HepG2 (cell line): Measurements from ENCODE around the gene MXRA7. TPM values are rescaled to one million over a fixed set of nuclear protein-coding genes. Genes with fewer than 3 reads are reported as not detected.

Source experiments
- ATAC-seq: fragments of 200-7000 bp; cut with Tn5 transposase; 3 replicates; pipeline ENCODE4 v1.9.1; 2020; ENCODE audit warnings: mild to moderate bottlenecking, moderate library complexity
- BruUV-seq: library from RNA; stranded (reverse); fragments of 400-500 nt; replicated peaks from 2 replicates; lab custom pipeline; 2021; lab: Mats Ljungman, UMichigan
- CTCF ChIA-PET: fragments of 300-600 bp; formaldehyde crosslinking; extraction: SDS; loops from one replicate; lab custom pipeline; 2021; ENCODE audit warnings: low total read pairs, inconsistent platforms, low intra/inter-chr PET ratio; lab: Yijun Ruan, JAX
- POLR2A ChIA-PET: fragments of 350-600 bp; sonication (Branson Sonifier 250); formaldehyde crosslinking; loops from one replicate; lab custom pipeline; 2020; ENCODE audit warnings: antibody characterized with exemption, inconsistent platforms; lab: Yijun Ruan, JAX
- DNase-seq: peaks from one replicate; pipeline ENCODE4 v3.0.0-alpha.2; 2015; ENCODE audit warnings: low spot score
- FAIRE-seq: peaks from 3 replicates; lab custom pipeline; 2011; peaks lifted over from hg19 to GRCh38; lab: Jason Lieb, UNC
- H2AFZ ChIP-seq: one replicate; pipeline ENCODE4 v1.6.1; 2011; ENCODE audit warnings: low read length, inconsistent platforms
- H3K27ac ChIP-seq: fragments of 300-600 bp; 3 replicates; pipeline ENCODE4 v1.8.0; 2011; ENCODE audit warnings: mixed run types, mild to moderate bottlenecking, mixed read lengths, low read length, inconsistent platforms; ENCODE audit not compliant: insufficient read depth; ENCODE audit errors: extremely low read length
- H3K27me3 ChIP-seq, 2 experiments: fragments of 200-600 bp in 1 of 2; 2 replicates in 1 of 2; 3 replicates in 1 of 2; pipeline versions ENCODE4 v1.6.0 to v1.8.0; 2011; ENCODE audit warnings: low read length in 2 of 2, mild to moderate bottlenecking in 2 of 2, moderate library complexity in 2 of 2, inconsistent platforms in 1 of 2; ENCODE audit not compliant: insufficient read depth in 2 of 2, control insufficient read depth in 1 of 2
- H3K36me3 ChIP-seq, 2 experiments: fragments of 200-600 bp in 1 of 2; replicated peaks in 1 of 2; 2 replicates in 1 of 2; 3 replicates in 1 of 2; pipeline versions ENCODE4 v1.5.1 to v1.8.0; 2011; ENCODE audit warnings: low read length in 2 of 2, inconsistent platforms in 1 of 2; ENCODE audit not compliant: insufficient read depth in 2 of 2, control insufficient read depth in 1 of 2
- H3K4me1 ChIP-seq: 2 replicates; pipeline ENCODE4 v1.5.1; 2012; ENCODE audit warnings: low read length, inconsistent platforms; ENCODE audit not compliant: insufficient read depth
- H3K4me2 ChIP-seq: 2 replicates; pipeline ENCODE4 v1.6.0; 2011; ENCODE audit warnings: low read depth, low read length, inconsistent platforms
- H3K4me3 ChIP-seq, 3 experiments: fragments of 200-600 bp in 1 of 3; sonication (generic), shearing (Covaris generic) in 1 of 3; replicated peaks in 1 of 3; 2 replicates each; pipeline ENCODE4 v1.5.1; 2011 to 2016; ENCODE audit warnings: low read length in 3 of 3, inconsistent platforms in 2 of 3, low read depth in 2 of 3, mild to moderate bottlenecking in 2 of 3, control low read depth in 1 of 3, mixed read lengths in 1 of 3; ENCODE audit not compliant: insufficient read depth in 1 of 3
- H3K79me2 ChIP-seq: one replicate; pipeline ENCODE4 v1.6.1; 2011; ENCODE audit warnings: low read length, inconsistent platforms; ENCODE audit not compliant: insufficient read depth
- H3K9ac ChIP-seq: 2 replicates; pipeline ENCODE4 v1.6.0; 2011; ENCODE audit warnings: mild to moderate bottlenecking, low read depth, low read length, inconsistent platforms; ENCODE audit not compliant: insufficient read depth
- H3K9me3 ChIP-seq: 2 replicates; pipeline ENCODE4 v1.5.1; 2012; ENCODE audit warnings: mild to moderate bottlenecking, low read length
- H4K20me1 ChIP-seq: 2 replicates; pipeline ENCODE4 v1.6.0; 2011; ENCODE audit warnings: inconsistent platforms, mild to moderate bottlenecking, low read length, moderate library complexity; ENCODE audit not compliant: insufficient read depth
- FOXA3 ChIP-seq: IDR thresholded peaks from 2 replicates; pipeline ENCODE4 v1.6.1; 2016; ENCODE audit warnings: missing genetic modification reagents, missing compliant biosample characterization
- FOXM1 ChIP-seq: sonication (generic); formaldehyde crosslinking; IDR thresholded peaks from 2 replicates; pipeline ENCODE4 v1.5.0; 2020; ENCODE audit warnings: missing genetic modification reagents
- JUN ChIP-seq: sonication (generic); formaldehyde crosslinking; IDR thresholded peaks from 2 replicates; pipeline ENCODE4 v1.4.0; 2020; ENCODE audit warnings: mild to moderate bottlenecking, missing genetic modification reagents
- NAIF1 ChIP-seq: sonication (generic); formaldehyde crosslinking; IDR thresholded peaks from 2 replicates; pipeline ENCODE4 v1.5.0; 2020; ENCODE audit warnings: mild to moderate bottlenecking, missing genetic modification reagents, borderline replicate concordance
- NFKB2 ChIP-seq: sonication (generic); formaldehyde crosslinking; IDR thresholded peaks from 2 replicates; pipeline ENCODE4 v1.4.0; 2020; ENCODE audit warnings: missing genetic modification reagents, borderline replicate concordance
- ZNF441 ChIP-seq: sonication (generic); formaldehyde crosslinking; IDR thresholded peaks from 2 replicates; pipeline ENCODE4 v1.7.0; 2021; ENCODE audit warnings: missing genetic modification reagents, borderline replicate concordance
- ZNF569 ChIP-seq: sonication (generic); formaldehyde crosslinking; IDR thresholded peaks from 2 replicates; pipeline ENCODE4 v1.5.0; 2020; ENCODE audit warnings: mild to moderate bottlenecking, missing genetic modification reagents, moderate library complexity, borderline replicate concordance
- ZNF773 ChIP-seq: sonication (generic); formaldehyde crosslinking; IDR thresholded peaks from 2 replicates; pipeline ENCODE4 v1.4.0; 2020; ENCODE audit warnings: missing genetic modification reagents, borderline replicate concordance
- WGBS: methylation state at CpG from one replicate; pipeline ENCODE4 v1.1.6; 2017; ENCODE audit warnings: low lambda C conversion rate; 5-methylcytosine and 5-hydroxymethylcytosine counted together
- in situ Hi-C: cut with HindIII; loops from 2 replicates; pipeline ENCODE4 v1.10.0; 2017; ENCODE audit warnings: low pct_unique_long_range_greater_than_20kb; ENCODE audit not compliant: extremely low pct_ligation_motif_present
- intact Hi-C: fragments of 100-400 bp; cut with micrococcal nuclease; formaldehyde crosslinking; loops from one replicate; pipeline ENCODE4 v1.10.0; 2022; ENCODE audit not compliant: unreplicated experiment
- polyA plus RNA-seq, 8 experiments: library from polyadenylated mRNA; depleted of rRNA in 3 of 8; stranded (reverse) in 7 of 8; unstranded in 1 of 8; fragments of >200 nt; fragmentation: Illumina TruSeq in 4 of 8; extraction: Trizol in 4 of 8; gene quantifications; 2 replicates each; pipeline versions ENCODE4 v1.2.1 to v1.2.3, GENCODE V29; 2011 to 2016; ENCODE audit warnings: low read depth in 4 of 8, missing spikeins in 1 of 8, mixed read lengths in 1 of 8; ENCODE audit not compliant: insufficient read depth in 1 of 8
- total RNA-seq, 5 experiments: library from RNA; depleted of rRNA; stranded (reverse); fragments of >200 nt; fragmentation: Illumina TruSeq; extraction: Trizol; gene quantifications; 2 replicates each; pipeline ENCODE4 v1.2.3, GENCODE V29; 2016; ENCODE audit warnings: low read depth in 1 of 5
- TF ChIP-seq, protein P1 (sequence below): sonication (generic); formaldehyde crosslinking; IDR thresholded peaks from 2 replicates; pipeline ENCODE4 v1.8.0; 2022; ENCODE audit warnings: mild to moderate bottlenecking, missing genetic modification reagents, moderate library complexity
- TF ChIP-seq, protein P2 (sequence below): IDR thresholded peaks from 2 replicates; pipeline ENCODE4 v1.6.1; 2016; ENCODE audit warnings: missing compliant biosample characterization, missing genetic modification reagents, borderline replicate concordance
- TF ChIP-seq, protein P3 (sequence below): sonication (generic); formaldehyde crosslinking; IDR thresholded peaks from 2 replicates; pipeline ENCODE4 v1.5.1; 2020; ENCODE audit warnings: mild to moderate bottlenecking, moderate library complexity, missing genetic modification reagents

The MXRA7 gene
- total and polyA plus RNA-seq, 2 of the 13 experiments (the other 11 are each of a cell fraction or from before 2014, with no cell fraction given), result 44.8 to 112 TPM

DNA sequence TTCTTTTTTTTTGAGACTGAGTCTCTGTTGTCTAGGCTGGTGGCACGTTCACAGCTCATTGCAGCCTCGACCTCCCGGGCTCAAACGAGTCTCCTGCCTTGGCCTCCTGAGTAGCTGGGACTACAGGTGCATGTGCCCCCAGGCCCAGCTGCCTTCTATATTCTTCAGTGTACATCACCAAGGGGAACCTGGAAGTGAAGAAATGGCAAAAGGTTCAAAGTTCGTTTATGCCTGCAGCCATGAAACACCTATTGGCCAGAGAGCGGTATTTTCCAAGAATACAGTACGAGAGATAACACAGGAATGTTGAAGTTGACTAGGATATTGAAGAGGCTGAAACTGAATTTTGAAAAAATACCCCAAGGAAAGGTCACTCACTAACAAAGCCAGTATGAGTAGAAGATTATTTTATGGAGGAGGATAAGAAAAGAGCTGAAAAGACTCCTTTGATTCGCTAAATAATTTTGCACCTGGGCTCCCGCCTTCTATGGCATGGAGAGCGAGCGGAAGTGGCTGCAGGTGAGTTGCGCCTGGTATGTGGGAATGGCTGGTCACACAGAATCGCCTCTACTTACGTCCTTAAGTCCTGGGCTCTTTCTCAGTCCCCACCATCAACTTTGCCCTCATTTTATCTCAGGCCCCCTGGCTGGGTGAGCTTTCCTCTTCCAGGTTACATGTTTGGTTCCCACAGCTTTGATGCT is 77.0 kb downstream of the MXRA7 start (continued):
- TF ChIP-seq, protein P1, sequence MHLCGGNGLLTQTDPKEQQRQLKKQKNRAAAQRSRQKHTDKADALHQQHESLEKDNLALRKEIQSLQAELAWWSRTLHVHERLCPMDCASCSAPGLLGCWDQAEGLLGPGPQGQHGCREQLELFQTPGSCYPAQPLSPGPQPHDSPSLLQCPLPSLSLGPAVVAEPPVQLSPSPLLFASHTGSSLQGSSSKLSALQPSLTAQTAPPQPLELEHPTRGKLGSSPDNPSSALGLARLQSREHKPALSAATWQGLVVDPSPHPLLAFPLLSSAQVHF, result no peak
- TF ChIP-seq NFKB2 (CRISPR knock-in tag) (0 out of 2 replicates have a peak, but pooled peaks have one; percentile 19), FOXA3 (CRISPR knock-in tag) (0 out of 2 replicates have a peak, but pooled peaks have one; percentile 6)

DNA sequence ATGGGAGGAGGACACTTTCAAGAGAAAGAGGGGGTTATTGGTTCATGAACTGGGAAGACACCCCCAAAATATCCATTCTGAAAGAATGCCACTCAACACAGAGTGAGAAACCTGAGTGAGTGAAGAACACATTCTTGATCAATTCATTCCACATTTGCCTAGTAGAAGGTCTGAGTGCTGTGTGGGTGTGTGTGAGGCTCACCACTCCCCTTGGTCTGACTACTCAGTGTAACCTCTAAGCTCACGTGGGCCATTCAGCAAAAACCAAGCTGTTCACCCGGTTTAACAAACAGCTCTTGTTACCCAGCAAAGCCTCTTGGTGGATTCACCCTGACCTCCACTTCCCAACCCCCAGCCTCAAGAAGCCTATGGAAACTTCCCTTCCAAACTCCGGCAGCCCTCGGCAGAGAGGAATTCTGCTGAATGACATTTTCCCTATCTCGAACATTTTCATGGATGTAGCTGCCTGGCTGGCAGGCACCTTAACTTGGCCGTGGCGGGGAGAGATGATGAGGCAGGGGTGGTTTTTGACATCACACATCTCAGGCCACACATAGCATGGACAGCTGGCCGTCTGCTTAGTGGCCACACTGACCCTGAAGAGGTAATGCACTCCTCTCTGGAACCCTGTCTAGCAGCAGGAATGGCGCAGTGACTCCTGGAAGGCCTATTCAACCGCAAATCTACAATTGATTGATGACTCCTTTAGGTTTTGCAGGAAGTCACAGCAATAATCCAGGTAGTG is 78.8 kb downstream of the MXRA7 start:
- peaks cover 0 to 2% of the 10 kb centered on the region in 2 experiments; a peak in 1 of 5 replicates for H3K27me3 ChIP-seq
- H3K4me2 ChIP-seq, result no peak overlapping the region

More for the DNA sequence above, 78.8 kb downstream of the MXRA7 start:
- in situ Hi-C loops (no loop called here), intact Hi-C loops (no loop called here)
- ATAC-seq (peak; percentile 19; the same call in 1 of the 3 replicates), DNase-seq (no peak), FAIRE-seq (no peak)
- Histone ChIP-seq H2AFZ (no peak overlapping the region), H3K4me1 (peaks cover 54% of the 10 kb centered on the region), H3K79me2 (no peaks in the 10 kb centered on the region), H3K36me3 (no peaks in the 10 kb centered on the region), H3K4me3 (no peak overlapping the region), H3K27ac (no peak overlapping the region), H4K20me1 (no peaks in the 10 kb centered on the region), H3K9ac (no peak overlapping the region), H3K9me3 (no peaks in the 10 kb centered on the region)
- CTCF ChIA-PET, result no interaction called here
- 57% methylated on average over 10 of the region's 10 CpGs for WGBS
- no TSS peak for BruUV-seq
- POLR2A ChIA-PET, result interaction anchor here (2.0 kb wide), 1 partner anchor 39 kb away, joined by 8 read pairs; no protein-coding TSS in a partner anchor
- no peak for TF ChIP-seq NAIF1
- TF ChIP-seq, protein P2, sequence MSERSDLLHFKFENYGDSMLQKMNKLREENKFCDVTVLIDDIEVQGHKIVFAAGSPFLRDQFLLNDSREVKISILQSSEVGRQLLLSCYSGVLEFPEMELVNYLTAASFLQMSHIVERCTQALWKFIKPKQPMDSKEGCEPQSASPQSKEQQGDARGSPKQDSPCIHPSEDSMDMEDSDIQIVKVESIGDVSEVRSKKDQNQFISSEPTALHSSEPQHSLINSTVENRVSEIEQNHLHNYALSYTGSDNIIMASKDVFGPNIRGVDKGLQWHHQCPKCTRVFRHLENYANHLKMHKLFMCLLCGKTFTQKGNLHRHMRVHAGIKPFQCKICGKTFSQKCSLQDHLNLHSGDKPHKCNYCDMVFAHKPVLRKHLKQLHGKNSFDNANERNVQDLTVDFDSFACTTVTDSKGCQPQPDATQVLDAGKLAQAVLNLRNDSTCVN, result no peak
- no peak for TF ChIP-seq ZNF773 (CRISPR knock-in tag)
- no peak for TF ChIP-seq ZNF569 (CRISPR knock-in tag)
- no peak for TF ChIP-seq FOXM1 (CRISPR knock-in tag)
- TF ChIP-seq ZNF441 (CRISPR knock-in tag), result no peak
- no peak for TF ChIP-seq JUN (CRISPR knock-in tag)
- TF ChIP-seq, protein P3, sequence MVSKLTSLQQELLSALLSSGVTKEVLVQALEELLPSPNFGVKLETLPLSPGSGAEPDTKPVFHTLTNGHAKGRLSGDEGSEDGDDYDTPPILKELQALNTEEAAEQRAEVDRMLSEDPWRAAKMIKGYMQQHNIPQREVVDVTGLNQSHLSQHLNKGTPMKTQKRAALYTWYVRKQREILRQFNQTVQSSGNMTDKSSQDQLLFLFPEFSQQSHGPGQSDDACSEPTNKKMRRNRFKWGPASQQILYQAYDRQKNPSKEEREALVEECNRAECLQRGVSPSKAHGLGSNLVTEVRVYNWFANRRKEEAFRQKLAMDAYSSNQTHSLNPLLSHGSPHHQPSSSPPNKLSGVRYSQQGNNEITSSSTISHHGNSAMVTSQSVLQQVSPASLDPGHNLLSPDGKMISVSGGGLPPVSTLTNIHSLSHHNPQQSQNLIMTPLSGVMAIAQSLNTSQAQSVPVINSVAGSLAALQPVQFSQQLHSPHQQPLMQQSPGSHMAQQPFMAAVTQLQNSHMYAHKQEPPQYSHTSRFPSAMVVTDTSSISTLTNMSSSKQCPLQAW (CRISPR knock-in tag), result no peak
